GM12873 (cell line): Measurements from ENCODE around the gene GPC3.

ENCODE experiments used
- TF ChIP-seq, protein P1 (sequence below): IDR thresholded peaks from 2 replicates; pipeline ENCODE4 v1.5.1; 2012; ENCODE audit warnings: low read depth, mild to moderate bottlenecking, moderate library complexity, low read length, control low read depth; ENCODE audit not compliant: insufficient read depth; ENCODE audit errors: missing control alignments

GPC3 gene

GRCh38 chrX:133516686-133517085, 468.7 kb downstream of the GPC3 start:
- TF ChIP-seq, protein P1, sequence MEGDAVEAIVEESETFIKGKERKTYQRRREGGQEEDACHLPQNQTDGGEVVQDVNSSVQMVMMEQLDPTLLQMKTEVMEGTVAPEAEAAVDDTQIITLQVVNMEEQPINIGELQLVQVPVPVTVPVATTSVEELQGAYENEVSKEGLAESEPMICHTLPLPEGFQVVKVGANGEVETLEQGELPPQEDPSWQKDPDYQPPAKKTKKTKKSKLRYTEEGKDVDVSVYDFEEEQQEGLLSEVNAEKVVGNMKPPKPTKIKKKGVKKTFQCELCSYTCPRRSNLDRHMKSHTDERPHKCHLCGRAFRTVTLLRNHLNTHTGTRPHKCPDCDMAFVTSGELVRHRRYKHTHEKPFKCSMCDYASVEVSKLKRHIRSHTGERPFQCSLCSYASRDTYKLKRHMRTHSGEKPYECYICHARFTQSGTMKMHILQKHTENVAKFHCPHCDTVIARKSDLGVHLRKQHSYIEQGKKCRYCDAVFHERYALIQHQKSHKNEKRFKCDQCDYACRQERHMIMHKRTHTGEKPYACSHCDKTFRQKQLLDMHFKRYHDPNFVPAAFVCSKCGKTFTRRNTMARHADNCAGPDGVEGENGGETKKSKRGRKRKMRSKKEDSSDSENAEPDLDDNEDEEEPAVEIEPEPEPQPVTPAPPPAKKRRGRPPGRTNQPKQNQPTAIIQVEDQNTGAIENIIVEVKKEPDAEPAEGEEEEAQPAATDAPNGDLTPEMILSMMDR = no peak

DNA sequence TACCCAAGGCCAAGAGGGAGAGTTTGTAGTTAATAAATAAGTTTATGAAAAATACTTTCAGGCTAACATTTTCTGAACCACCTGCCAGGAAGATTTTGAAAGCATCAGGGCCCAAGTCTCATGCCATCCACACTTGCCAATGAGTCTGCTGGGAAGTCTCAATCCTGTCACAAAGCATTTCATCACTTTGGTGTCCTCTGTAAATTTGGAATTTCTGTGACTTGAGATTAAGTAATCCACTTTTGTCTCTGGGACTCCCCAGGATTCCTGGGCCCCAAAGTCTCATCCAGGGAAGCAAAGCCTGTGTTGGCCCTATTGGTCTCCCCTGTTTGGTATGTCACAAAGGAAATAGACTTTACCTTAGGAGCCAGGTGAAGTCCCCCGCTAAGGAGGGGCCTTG, 470.9 kb downstream of the GPC3 start:
- TF ChIP-seq, protein P1 = no peak

GRCh38 chrX:133513123-133513522, 472.3 kb downstream of the GPC3 start:
- TF ChIP-seq, protein P1 = no peak

DNA sequence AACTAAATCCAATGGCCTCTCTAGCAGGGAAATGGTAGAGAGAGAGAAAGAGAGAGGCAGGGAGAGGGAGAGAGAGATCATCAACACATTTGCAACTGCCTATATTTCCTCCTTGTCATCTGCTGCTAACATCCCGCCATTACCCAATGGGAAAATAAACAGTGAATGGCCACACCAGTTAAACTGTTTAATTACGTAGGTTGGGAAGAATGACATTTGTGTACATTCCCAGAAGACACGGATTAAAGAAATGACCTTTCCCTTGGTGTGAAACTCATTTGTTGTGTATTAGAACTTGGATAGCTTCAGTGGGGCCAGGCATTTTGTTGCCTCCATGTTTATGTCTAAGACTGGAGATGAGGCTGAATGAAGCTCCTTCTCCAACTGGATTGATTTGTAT, 474.4 kb downstream of the GPC3 start:
- TF ChIP-seq, protein P1 = no peak

GRCh38 chrX:133497356-133497755, 488.0 kb downstream of the GPC3 start:
- TF ChIP-seq, protein P1 = no peak

DNA sequence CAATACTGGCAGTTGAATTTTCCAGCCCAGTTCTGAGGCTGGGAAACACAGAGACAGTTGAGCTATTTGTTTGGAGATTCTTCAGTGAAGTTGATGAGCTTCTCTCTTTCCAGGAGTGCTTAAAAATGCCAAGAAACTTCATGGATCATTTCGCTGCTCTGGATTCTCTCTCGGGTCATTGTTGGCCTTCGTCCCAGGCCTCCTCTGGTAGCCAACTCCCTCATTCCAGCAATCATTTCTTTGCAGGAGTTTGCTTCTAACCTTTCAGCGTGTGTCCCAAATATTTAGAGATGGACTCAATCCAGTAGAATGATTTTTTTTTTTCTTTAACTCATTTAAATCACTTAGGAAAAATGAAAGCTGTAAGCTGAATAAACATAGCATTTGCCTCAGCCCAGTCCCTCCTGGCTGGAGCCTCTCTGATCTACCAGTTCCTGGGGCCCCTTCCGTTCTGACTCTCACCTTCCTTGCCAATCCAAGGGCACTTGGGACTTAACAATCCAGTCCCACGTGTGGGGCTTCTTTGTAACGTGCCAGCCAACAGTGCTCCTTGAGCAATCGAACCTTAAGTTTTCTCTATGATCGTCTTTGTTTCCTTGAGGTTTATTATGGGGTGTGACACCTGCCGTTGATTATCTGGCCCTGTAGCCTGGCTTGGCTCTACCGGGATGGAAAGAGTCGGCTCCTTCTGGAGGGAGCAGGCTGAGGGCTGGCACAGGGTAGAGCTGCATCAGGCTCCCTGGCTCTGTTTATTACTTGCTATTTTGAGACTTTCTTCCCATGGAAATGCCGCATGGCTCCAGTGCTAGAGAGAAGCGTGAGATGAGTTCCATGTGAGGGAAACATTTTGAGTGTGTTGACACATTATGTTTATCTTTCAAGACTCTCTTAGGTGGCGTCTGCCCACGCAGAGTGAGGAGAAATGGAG, 489.7 kb downstream of the GPC3 start:
- TF ChIP-seq, protein P1 = no peak

GRCh38 chrX:133493366-133493765, 492.0 kb downstream of the GPC3 start:
- TF ChIP-seq, protein P1 = no peak
